GM12875 (cell line): ENCODE results near the gene LSM4.

Source experiments
- H3K4me3 ChIP-seq: one replicate; pipeline ENCODE4 v1.5.1; 2011; ENCODE audit warnings: low read depth, low read length, control low read depth
- TF ChIP-seq, protein P1 (sequence below): IDR thresholded peaks from 2 replicates; pipeline ENCODE4 v1.5.1; 2011; ENCODE audit warnings: low read depth, mild to moderate bottlenecking, control low read depth, inconsistent platforms, low read length, moderate library complexity, borderline replicate concordance; ENCODE audit not compliant: insufficient read depth

The LSM4 gene

GRCh38 chr19:18348171-18348570 is 25.3 kb upstream of the LSM4 start:
- TF ChIP-seq, protein P1, sequence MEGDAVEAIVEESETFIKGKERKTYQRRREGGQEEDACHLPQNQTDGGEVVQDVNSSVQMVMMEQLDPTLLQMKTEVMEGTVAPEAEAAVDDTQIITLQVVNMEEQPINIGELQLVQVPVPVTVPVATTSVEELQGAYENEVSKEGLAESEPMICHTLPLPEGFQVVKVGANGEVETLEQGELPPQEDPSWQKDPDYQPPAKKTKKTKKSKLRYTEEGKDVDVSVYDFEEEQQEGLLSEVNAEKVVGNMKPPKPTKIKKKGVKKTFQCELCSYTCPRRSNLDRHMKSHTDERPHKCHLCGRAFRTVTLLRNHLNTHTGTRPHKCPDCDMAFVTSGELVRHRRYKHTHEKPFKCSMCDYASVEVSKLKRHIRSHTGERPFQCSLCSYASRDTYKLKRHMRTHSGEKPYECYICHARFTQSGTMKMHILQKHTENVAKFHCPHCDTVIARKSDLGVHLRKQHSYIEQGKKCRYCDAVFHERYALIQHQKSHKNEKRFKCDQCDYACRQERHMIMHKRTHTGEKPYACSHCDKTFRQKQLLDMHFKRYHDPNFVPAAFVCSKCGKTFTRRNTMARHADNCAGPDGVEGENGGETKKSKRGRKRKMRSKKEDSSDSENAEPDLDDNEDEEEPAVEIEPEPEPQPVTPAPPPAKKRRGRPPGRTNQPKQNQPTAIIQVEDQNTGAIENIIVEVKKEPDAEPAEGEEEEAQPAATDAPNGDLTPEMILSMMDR = no peak
- no peak overlapping the region for H3K4me3 ChIP-seq

GRCh38 chr19:18346091-18346490 is 23.2 kb upstream of the LSM4 start:
- TF ChIP-seq, protein P1 = no peak
- H3K4me3 ChIP-seq = no peak overlapping the region

- no peak overlapping the region for H3K4me3 ChIP-seq
- TF ChIP-seq, protein P1 = no peak
These were observed 22.4 kb upstream of the LSM4 start for GRCh38 chr19:18345296-18345695.

DNA sequence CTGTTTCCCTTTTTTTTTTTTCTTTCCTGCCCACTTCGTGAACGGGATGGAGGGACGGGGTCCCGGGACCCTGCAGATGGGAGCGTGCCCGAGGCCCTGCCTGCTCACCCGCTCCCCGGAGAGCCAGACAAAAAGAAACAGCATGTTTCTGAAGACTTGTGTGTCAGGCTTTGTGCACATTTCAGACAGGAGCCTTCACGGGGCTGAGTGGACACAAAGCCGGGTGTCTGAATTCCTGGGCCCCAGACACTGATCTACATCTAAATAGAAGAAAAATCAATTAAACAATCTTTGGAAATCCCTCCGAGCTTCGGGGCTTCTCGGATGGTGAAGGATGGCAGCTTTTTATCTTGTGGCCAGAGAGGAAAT is 21.7 kb upstream of the LSM4 start:
- no peak overlapping the region for H3K4me3 ChIP-seq

GRCh38 chr19:18342090-18342632 is 19.3 kb upstream of the LSM4 start:
- TF ChIP-seq, protein P1 = no peak
- H3K4me3 ChIP-seq = no peak overlapping the region

More for the DNA sequence above, 21.7 kb upstream of the LSM4 start:
- TF ChIP-seq, protein P1 = no peak

- TF ChIP-seq, protein P1 = peak; percentile 24; the same call in 1 of the 2 replicates
- H3K4me3 ChIP-seq = peak overlapping the region; percentile 93
These were observed 18.4 kb upstream of the LSM4 start for GRCh38 chr19:18340990-18341868.
